Measurements from ENCODE around the gene MAD1L1. TPM values are rescaled to one million over a fixed set of nuclear protein-coding genes. Genes with fewer than 3 reads are reported as not detected.
"Not testable (repeated sequence)": the region's sequence is repeated elsewhere in the genome, so short reads cannot be mapped to it uniquely, and the experiment has no call there.

MAD1L1 gene
- total RNA-seq, 4 donors from 2014 or later = 22.3 to 56.6 (median 35.0) TPM

DNA sequence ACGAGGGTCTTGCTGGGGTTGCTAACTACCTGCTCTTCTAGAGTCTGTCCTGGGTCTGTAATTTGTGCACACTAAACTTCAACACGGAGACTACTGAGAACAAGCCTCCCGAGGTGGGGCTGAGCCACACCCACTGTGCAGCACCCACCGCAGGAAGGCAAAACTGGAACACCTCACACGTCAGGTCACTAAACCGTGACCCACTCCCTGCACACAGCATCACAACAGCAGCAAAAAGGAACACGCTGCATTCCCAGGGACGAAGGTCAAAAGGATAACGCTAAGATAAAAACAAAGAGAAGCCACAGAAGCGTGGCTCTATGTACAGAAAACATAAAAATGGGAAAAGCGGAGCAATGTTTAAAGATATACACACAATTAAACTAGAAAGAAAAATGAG lies 170.1 kb downstream of the MAD1L1 start:
- TF ChIP-seq EP300 (IDR thresholded peaks at IDR 0.05) = no peak
- no peak for TF ChIP-seq POLR2AphosphoS5 (IDR thresholded peaks at IDR 0.05)
- TF ChIP-seq POLR2A (IDR thresholded peaks at IDR 0.05) = no peak
- TF ChIP-seq CTCF (IDR thresholded peaks at IDR 0.05) = no peak
- no peak overlapping the region for H3K27ac ChIP-seq
- 96 to 100% methylated on average over 6 to 7 of the region's 11 CpGs for WGBS, 2 donors (ENCODE audit: low coverage in 1 of 2)

GRCh38 chr7:2060701-2061100 lies 172.0 kb downstream of the MAD1L1 start:
- TF ChIP-seq CTCF (IDR thresholded peaks at IDR 0.05) (no peak), EP300 (IDR thresholded peaks at IDR 0.05) (no peak), POLR2AphosphoS5 (IDR thresholded peaks at IDR 0.05) (no peak)

More for the DNA sequence above, 170.1 kb downstream of the MAD1L1 start:
- Histone ChIP-seq H3K4me3 (no peak overlapping the region), H3K4me1 (peaks cover 0 to 11% (median 0%) of the 10 kb centered on the region in 3 donors), H3K9me3 (peaks cover 0 to 8% (median 0%) of the 10 kb centered on the region in 3 donors), H3K36me3 (peaks cover 0 to 30% of the 10 kb centered on the region in 2 donors), H3K27me3 (no peaks in the 10 kb centered on the region)
- no peak for ATAC-seq

DNA sequence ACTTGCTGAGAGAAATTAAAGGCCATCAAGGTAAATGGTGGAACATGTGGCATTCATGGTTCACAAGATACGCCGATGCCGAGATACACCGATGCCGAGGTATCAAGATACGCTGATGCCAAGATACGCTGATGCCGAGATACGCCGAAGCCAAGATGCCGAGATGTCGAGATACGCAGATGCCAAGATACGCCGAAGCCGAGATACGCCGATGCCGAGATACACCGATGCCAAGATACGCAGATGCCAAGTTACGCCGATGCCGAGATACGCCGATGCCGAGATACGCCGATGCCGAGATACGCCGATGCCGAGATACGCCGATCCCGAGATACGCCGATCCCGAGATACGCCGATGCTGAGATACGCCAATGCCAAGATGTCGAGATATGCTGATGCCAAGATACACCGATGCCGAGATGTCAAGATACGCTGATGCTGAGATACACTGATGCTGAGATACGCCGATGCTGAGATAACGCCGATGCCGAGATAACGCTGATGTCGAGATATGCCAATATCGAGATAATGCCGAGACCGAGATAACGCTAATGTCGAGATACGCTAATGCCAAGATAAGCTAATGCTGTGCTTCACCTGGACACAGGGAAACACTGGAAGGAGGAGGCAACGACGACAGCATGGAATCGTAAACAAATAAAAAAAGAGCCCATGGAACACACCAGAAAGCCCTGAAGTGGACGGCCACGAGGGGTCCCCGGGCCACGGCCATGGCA lies 172.6 kb downstream of the MAD1L1 start:
- Histone ChIP-seq H3K4me1 (peaks cover 0 to 11% (median 0%) of the 10 kb centered on the region in 3 donors), H3K4me3 (no peak overlapping the region), H3K9me3 (peaks cover 0 to 8% (median 0%) of the 10 kb centered on the region in 3 donors), H3K36me3 (peaks cover 0 to 9% of the 10 kb centered on the region in 2 donors), H3K27ac (no peak overlapping the region), H3K27me3 (no peaks in the 10 kb centered on the region)
- ATAC-seq = no peak
- WGBS, 2 donors (ENCODE audit: low coverage in 1 of 2) = 86 to 95% methylated on average over 57 to 66 of the region's 66 CpGs
- TF ChIP-seq POLR2AphosphoS5 (IDR thresholded peaks at IDR 0.05) (no peak), EP300 (IDR thresholded peaks at IDR 0.05) (no peak), CTCF (IDR thresholded peaks at IDR 0.05) (no peak), POLR2A (IDR thresholded peaks at IDR 0.05) (no peak)

More at GRCh38 chr7:2060701-2061100, 172.0 kb downstream of the MAD1L1 start:
- Histone ChIP-seq H3K4me3 (no peak overlapping the region), H3K27me3 (no peaks in the 10 kb centered on the region), H3K4me1 (peaks cover 0 to 11% (median 0%) of the 10 kb centered on the region in 3 donors), H3K36me3 (peaks cover 0 to 11% of the 10 kb centered on the region in 2 donors), H3K27ac (no peak overlapping the region), H3K9me3 (peaks cover 0 to 8% (median 0%) of the 10 kb centered on the region in 3 donors)
- 74% methylated on average over 11 of the region's 11 CpGs; no CpG with 5 or more reads in 1 of the 2 donors for WGBS, 2 donors (ENCODE audit: low coverage in 1 of 2)
- ATAC-seq = no peak

DNA sequence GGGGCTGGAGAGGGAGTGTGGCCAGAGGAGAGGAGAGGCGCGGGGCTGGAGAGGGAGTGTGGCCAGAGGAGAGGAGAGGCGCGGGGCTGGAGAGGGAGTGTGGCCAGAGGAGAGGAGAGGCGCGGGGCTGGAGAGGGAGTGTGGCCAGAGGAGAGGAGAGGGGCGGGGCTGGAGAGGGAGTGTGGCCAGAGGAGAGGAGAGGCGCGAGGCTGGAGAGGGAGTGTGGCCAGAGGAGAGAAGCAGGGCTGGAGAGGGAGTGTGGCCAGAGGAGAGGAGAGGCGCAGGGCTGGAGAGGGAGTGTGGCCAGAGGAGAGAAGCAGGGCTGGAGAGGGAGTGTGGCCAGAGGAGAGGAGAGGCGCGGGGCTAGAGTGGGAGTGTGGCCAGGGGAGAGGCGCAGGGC lies 174.5 kb downstream of the MAD1L1 start:
- WGBS, 2 donors (ENCODE audit: low coverage in 1 of 2) = 14 to 23% methylated on average over 5 to 8 of the region's 13 CpGs
- not testable (repeated sequence) for H3K4me3 ChIP-seq, H3K36me3 ChIP-seq, H3K27ac ChIP-seq, H3K9me3 ChIP-seq, H3K27me3 ChIP-seq, ATAC-seq, H3K4me1 ChIP-seq

DNA sequence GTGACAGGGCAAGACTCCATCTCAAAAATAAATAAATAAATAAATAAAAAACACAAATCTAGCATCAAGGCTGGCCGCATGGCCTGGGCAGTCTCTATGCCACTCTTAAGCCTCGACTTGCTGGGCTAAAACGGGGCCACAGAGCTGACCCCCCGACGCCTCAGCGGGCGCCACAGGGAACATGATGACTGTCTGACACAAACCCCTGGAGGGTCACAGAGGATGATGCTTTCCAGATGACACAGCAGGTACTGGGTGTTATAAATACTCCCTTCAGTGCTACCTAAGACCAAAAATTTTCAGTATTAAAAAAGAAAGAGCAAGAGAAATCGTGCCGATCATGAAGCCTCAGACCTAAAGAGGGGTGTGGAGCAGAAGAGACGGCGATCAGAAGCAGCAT lies 176.8 kb downstream of the MAD1L1 start:
- Histone ChIP-seq H3K27ac (no peak overlapping the region), H3K4me3 (no peak overlapping the region), H3K36me3 (peaks cover 0 to 14% of the 10 kb centered on the region in 2 donors), H3K4me1 (no peaks in the 10 kb centered on the region), H3K9me3 (peaks cover 0 to 8% (median 0%) of the 10 kb centered on the region in 3 donors), H3K27me3 (no peaks in the 10 kb centered on the region)
- ATAC-seq = no peak
- WGBS, 2 donors (ENCODE audit: low coverage in 1 of 2) = 89 to 93% methylated on average over 3 to 11 of the region's 11 CpGs
- TF ChIP-seq CTCF (IDR thresholded peaks at IDR 0.05) (no peak), POLR2A (IDR thresholded peaks at IDR 0.05) (no peak), POLR2AphosphoS5 (IDR thresholded peaks at IDR 0.05) (no peak), EP300 (IDR thresholded peaks at IDR 0.05) (no peak)
